WTC11 (cell line): ENCODE data around the gene D2HGDH. TPM values are rescaled to one million over a fixed set of nuclear protein-coding genes. Genes with fewer than 3 reads are reported as not detected.
A peak's percentile ranks its signal among the peaks of the same experiment; 100 is the strongest.

Experiments used
- ATAC-seq: fragments of 200-7000 bp; cut with Tn5 transposase; 2 replicates; pipeline ENCODE4 v1.10.0; 2021; ENCODE audit warnings: mild to moderate bottlenecking, moderate library complexity
- CTCF ChIA-PET: fragments of 300-600 bp; sonication (Branson Sonifier 250); formaldehyde crosslinking; loops from one replicate; lab custom pipeline; 2021; ENCODE audit warnings: antibody characterized with exemption; lab: Charles Lee
- POLR2A ChIA-PET: fragments of 350-600 bp; sonication (Branson Sonifier 250); formaldehyde crosslinking; loops from one replicate; lab custom pipeline; 2021; ENCODE audit warnings: antibody characterized with exemption; lab: Charles Lee
- DNase-seq: peaks from one replicate; pipeline ENCODE4 v3.0.0; 2021; ENCODE audit warnings: low spot score
- H3K27ac Mint-ChIP-seq: 2 replicates; pipeline ENCODE4 v1.8.0; 2021; ENCODE audit warnings: mixed read lengths
- H3K27me3 Mint-ChIP-seq: 2 replicates; pipeline ENCODE4 v1.8.0; 2021; ENCODE audit warnings: low read depth, mild to moderate bottlenecking, moderate library complexity, mixed read lengths
- H3K36me3 Mint-ChIP-seq: 2 replicates; pipeline ENCODE4 v1.8.0; 2021; ENCODE audit warnings: mixed read lengths
- H3K4me1 Mint-ChIP-seq: 2 replicates; pipeline ENCODE4 v1.8.0; 2022; ENCODE audit warnings: mixed read lengths
- H3K4me3 Mint-ChIP-seq: 2 replicates; pipeline ENCODE4 v1.8.0; 2021; ENCODE audit warnings: mild to moderate bottlenecking, moderate library complexity, mixed read lengths
- H3K9me3 Mint-ChIP-seq: 2 replicates; pipeline ENCODE4 v1.8.0; 2021; ENCODE audit warnings: mixed read lengths
- ATF2 ChIP-seq: sonication (generic); formaldehyde crosslinking; IDR thresholded peaks from 2 replicates; pipeline ENCODE4 v1.8.1; 2022; ENCODE audit warnings: low read depth, missing genetic modification reagents, borderline replicate concordance
- ESRRA ChIP-seq: sonication (generic); formaldehyde crosslinking; IDR thresholded peaks from 2 replicates; pipeline ENCODE4 v1.8.1; 2022; ENCODE audit warnings: mild to moderate bottlenecking, missing genetic modification reagents, borderline replicate concordance
- FOXJ3 ChIP-seq: sonication (generic); formaldehyde crosslinking; IDR thresholded peaks from 2 replicates; pipeline ENCODE4 v1.9.0; 2021; ENCODE audit warnings: missing genetic modification reagents, mild to moderate bottlenecking, borderline replicate concordance
- IRF2 ChIP-seq: sonication (generic); formaldehyde crosslinking; IDR thresholded peaks from 2 replicates; pipeline ENCODE4 v1.8.0; 2022; ENCODE audit warnings: low read depth, missing genetic modification reagents, borderline replicate concordance
- JAZF1 ChIP-seq: fragments of 250-450 bp; sonication (Bioruptor Pico); IDR thresholded peaks from 2 replicates; pipeline ENCODE4 v1.9.0; 2021; ENCODE audit warnings: moderate library complexity, mild to moderate bottlenecking, inconsistent platforms
- JUN ChIP-seq: sonication (generic); formaldehyde crosslinking; IDR thresholded peaks from 2 replicates; pipeline ENCODE4 v1.8.0; 2023; ENCODE audit warnings: mild to moderate bottlenecking, missing genetic modification reagents
- MXD4 ChIP-seq: fragments of 250-450 bp; sonication (Bioruptor Pico); IDR thresholded peaks from 2 replicates; pipeline ENCODE4 v1.8.0; 2021; ENCODE audit warnings: mild to moderate bottlenecking, moderate library complexity, borderline replicate concordance
- NFATC4 ChIP-seq: fragments of 250-450 bp; sonication (Bioruptor Pico); IDR thresholded peaks from 2 replicates; pipeline ENCODE4 v1.9.0; 2021; ENCODE audit warnings: mild to moderate bottlenecking
- NR1H2 ChIP-seq: sonication (generic); formaldehyde crosslinking; IDR thresholded peaks from 2 replicates; pipeline ENCODE4 v1.9.0; 2021; ENCODE audit warnings: mild to moderate bottlenecking, moderate library complexity, missing genetic modification reagents
- PRDM15 ChIP-seq: sonication (generic); formaldehyde crosslinking; IDR thresholded peaks from 2 replicates; pipeline ENCODE4 v1.8.0; 2022; ENCODE audit warnings: missing genetic modification reagents
- ZBTB43 ChIP-seq: sonication (generic); formaldehyde crosslinking; IDR thresholded peaks from 2 replicates; pipeline ENCODE4 v1.8.1; 2023; ENCODE audit warnings: mild to moderate bottlenecking, missing genetic modification reagents
- ZNF121 ChIP-seq: sonication (generic); formaldehyde crosslinking; IDR thresholded peaks from 2 replicates; pipeline ENCODE4 v1.8.0; 2023; ENCODE audit warnings: missing genetic modification reagents
- ZNF138 ChIP-seq: sonication (generic); formaldehyde crosslinking; conservative IDR thresholded peaks from 2 replicates; pipeline ENCODE4 v1.8.1; 2022; ENCODE audit warnings: mild to moderate bottlenecking, moderate library complexity, missing genetic modification reagents
- ZNF263 ChIP-seq: sonication (generic); formaldehyde crosslinking; IDR thresholded peaks from 2 replicates; pipeline ENCODE4 v1.8.1; 2022; ENCODE audit warnings: low read depth, mild to moderate bottlenecking, moderate library complexity, missing genetic modification reagents
- total RNA-seq: library from RNA; stranded (reverse); gene quantifications from 3 replicates; pipeline ENCODE4 v1.2.3, GENCODE V29; 2021

Gene D2HGDH
- total RNA-seq, 1 experiment from 2014 or later, result 22.7 TPM

GRCh38 chr2:241776336-241777169, 42.1 kb downstream of the D2HGDH start, which contains the start of gene GAL3ST2:
Gene GAL3ST2 (plus strand): TSS chr2:241776822. CDS start chr2:241776956, 134 bp downstream.
- DNase-seq (no peak), ATAC-seq (no peak)
- H3K36me3 Mint-ChIP-seq, result peaks cover 14% of the 10 kb centered on the region
- POLR2A ChIA-PET, result no interaction called here
- H3K27me3 Mint-ChIP-seq, result peaks cover 13% of the 10 kb centered on the region
- peaks cover 16% of the 10 kb centered on the region for H3K4me1 Mint-ChIP-seq
- no peak within 1 kb of the TSS for H3K27ac Mint-ChIP-seq
- H3K9me3 Mint-ChIP-seq, result peaks cover 16% of the 10 kb centered on the region
- H3K4me3 Mint-ChIP-seq, result no peak within 1 kb of the TSS
- CTCF ChIA-PET, result interaction anchor here (0.8 to 1.0 kb wide), 3 partner anchors 28 to 102 kb away, joined by 3 read pairs; no protein-coding TSS in a partner anchor
- TF ChIP-seq ZNF263 (CRISPR knock-in tag) (peak; percentile 20; the same call in 1 of the 2 replicates), FOXJ3 (CRISPR knock-in tag) (no peak)

GRCh38 chr2:241777170-241777685, 42.8 kb downstream of the D2HGDH start:
- ChIA-PET POLR2A (no interaction called here), CTCF (interaction anchor here (0.8 to 1.4 kb wide), 2 partner anchors 33 to 101 kb away, joined by 3 read pairs; no protein-coding TSS in a partner anchor)
- peaks cover 14% of the 10 kb centered on the region for H3K36me3 Mint-ChIP-seq
- H3K27me3 Mint-ChIP-seq, result peaks cover 13% of the 10 kb centered on the region
- no peak for DNase-seq
- H3K9me3 Mint-ChIP-seq, result peaks cover 16% of the 10 kb centered on the region
- no peak overlapping the region for H3K27ac Mint-ChIP-seq
- peaks cover 11% of the 10 kb centered on the region for H3K4me1 Mint-ChIP-seq
- TF ChIP-seq MXD4, result no peak
- no peak for TF ChIP-seq JUN (CRISPR knock-in tag)
- TF ChIP-seq ZNF138 (CRISPR knock-in tag), result no peak
- no peak for TF ChIP-seq ZBTB43 (CRISPR knock-in tag)
- TF ChIP-seq ATF2, result no peak
- TF ChIP-seq PRDM15 (CRISPR knock-in tag), result no peak
- no peak for TF ChIP-seq NFATC4 (CRISPR knock-in tag)
- TF ChIP-seq ESRRA (CRISPR knock-in tag), result no peak
- no peak for TF ChIP-seq ZNF121 (CRISPR knock-in tag)
- no peak for TF ChIP-seq IRF2
- no peak for TF ChIP-seq NR1H2 (CRISPR knock-in tag)
- TF ChIP-seq JAZF1 (CRISPR knock-in tag), result no peak
- TF ChIP-seq, all 79 proteins: peak for 0
- no peak overlapping the region for H3K4me3 Mint-ChIP-seq
- no peak for ATAC-seq
